Measurements from ENCODE around the gene MAGED4.
"Not testable (repeated sequence)": the region's sequence is repeated elsewhere in the genome, so short reads cannot be mapped to it uniquely, and the experiment has no call there.

Gene MAGED4

GRCh38 chrX:52184440-52185077, at the start of gene MAGED4:
Gene MAGED4, plus strand, starts transcription at chrX:52184888. Its CDS starts 1,035 bp downstream, at chrX:52185923.
- DNase-seq = not testable (repeated sequence)

- no peak for DNase-seq
Measured at GRCh38 chrX:52138830-52139544, 45.7 kb upstream of the MAGED4 start.

GRCh38 chrX:52139545-52139895, 45.2 kb upstream of the MAGED4 start:
- no peak for DNase-seq

- no peak for DNase-seq
Measured at GRCh38 chrX:52140020-52140419, 44.7 kb upstream of the MAGED4 start.

GRCh38 chrX:52150667-52151066, 34.0 kb upstream of the MAGED4 start:
- DNase-seq = not testable (repeated sequence)

- not testable (repeated sequence) for DNase-seq
Measured at GRCh38 chrX:52160140-52160539, 24.5 kb upstream of the MAGED4 start.

- no peak for DNase-seq
Measured at GRCh38 chrX:52166840-52167239, 17.8 kb upstream of the MAGED4 start.

- DNase-seq = not testable (repeated sequence)
Measured at GRCh38 chrX:52171055-52171454, 13.6 kb upstream of the MAGED4 start.

- not testable (repeated sequence) for DNase-seq
Measured at GRCh38 chrX:52185078-52185453, 378 bp downstream of the MAGED4 start.

- not testable (repeated sequence) for DNase-seq
Measured at GRCh38 chrX:52211405-52211804, 26.7 kb downstream of the MAGED4 start.

- DNase-seq = no peak
Measured at GRCh38 chrX:52213276-52213675, 28.6 kb downstream of the MAGED4 start.

- no peak for DNase-seq
Measured at GRCh38 chrX:52216541-52216940, 31.9 kb downstream of the MAGED4 start.

GRCh38 chrX:52217494-52218160, 32.9 kb downstream of the MAGED4 start:
- DNase-seq = no peak

- DNase-seq = no peak
Measured at GRCh38 chrX:52220936-52221335, 36.2 kb downstream of the MAGED4 start.

Measured in cerebellar nuclear complex (tissue), 1 donor.